ENCODE measurements around the gene CKAP2.

DNA sequence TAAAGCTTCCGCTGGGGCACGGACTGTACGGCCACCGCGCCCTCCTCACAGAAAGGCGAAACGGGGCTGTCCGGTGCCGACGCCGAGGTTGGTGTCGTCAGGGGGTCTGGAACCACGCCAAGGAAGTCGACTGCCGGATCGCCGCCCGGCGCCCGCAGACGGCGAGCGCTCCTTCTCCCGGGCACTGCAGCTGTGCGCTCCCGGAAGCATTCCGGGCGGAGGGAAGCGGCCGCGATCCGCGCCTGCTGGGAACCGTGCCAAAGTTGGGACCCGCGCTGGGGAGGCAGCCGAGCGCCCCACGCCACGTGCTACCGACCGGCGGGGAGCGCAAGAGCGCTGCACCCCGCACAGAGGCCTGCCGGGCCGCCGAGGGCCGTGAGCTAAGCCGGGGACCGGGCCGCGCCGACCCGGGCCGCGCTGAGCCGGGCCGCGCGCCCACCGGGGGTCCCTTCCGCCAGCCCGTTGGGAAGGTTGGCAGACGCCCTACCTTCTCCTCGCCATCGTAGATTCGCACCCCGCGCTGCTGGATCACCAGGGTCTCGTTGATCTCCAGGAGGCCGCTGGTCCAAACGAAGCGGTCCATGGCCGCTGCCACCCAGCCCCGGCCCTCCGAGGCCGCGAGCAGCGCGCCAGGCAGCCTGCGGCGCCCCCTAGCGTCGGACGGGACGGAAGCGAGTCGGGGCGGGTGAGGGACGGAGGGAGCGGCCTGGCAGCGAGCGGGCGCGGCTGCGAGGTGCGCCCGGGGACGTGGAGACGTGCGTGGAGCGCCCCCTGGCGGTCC, 5.1 kb upstream of the CKAP2 start, which contains the start of gene VPS36:
- peak; percentile 90 for TF ChIP-seq CTCF (tag by site-specific recombination; IDR thresholded peaks at IDR 0.05)
- no peak for TF ChIP-seq ZNF23 (tag by site-specific recombination; IDR thresholded peaks at IDR 0.05; ENCODE audit: borderline replicate concordance)

Data from HEK293 (cell line).